ENCODE measurements around the gene TRIM54.

TRIM54 gene

GRCh38 chr2:27303093-27304025, 21.1 kb downstream of the TRIM54 start:
- peak overlapping the region; percentile 46 for H3K27ac ChIP-seq
- TF ChIP-seq CTCF (IDR thresholded peaks at IDR 0.05), result peak; percentile 95
- no peak for TF ChIP-seq ZFX (IDR thresholded peaks at IDR 0.05; ENCODE audit: borderline replicate concordance)

DNA sequence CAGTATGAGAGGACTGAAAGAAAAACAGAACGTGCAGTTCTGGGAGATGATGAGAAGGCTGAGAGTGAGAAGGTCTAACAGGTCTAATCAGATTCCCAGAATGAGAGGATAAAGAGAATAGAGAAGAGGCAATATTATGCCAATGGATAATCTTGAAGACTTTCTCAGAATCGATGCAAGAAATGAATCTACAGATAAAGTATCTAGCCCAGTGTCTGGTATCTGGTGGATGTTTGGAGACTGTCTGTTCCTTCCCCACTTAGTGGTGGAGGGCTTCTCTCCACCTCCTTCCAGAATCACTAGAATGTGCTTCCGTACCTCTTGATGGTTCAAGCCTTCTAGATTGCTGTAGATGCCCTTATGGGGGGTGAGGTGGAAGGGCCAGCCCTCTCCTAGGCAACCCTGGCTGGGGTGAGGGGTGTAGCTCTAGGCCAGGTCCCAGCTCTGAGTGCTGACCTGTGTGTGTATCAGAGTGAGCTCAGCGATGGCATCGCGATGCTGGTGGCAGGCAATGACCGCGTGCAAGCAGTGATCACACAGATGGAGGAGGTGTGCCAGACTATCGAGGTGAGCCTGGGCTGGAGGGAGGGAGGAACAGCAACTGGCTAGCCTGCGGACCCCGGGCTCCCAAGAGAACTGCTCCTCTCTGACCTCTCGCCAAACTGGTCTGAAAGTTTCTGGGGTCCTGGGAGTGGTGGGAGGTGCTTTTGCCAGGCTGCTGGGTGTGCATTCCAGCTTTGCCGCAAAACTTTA, 22.4 kb downstream of the TRIM54 start:
- no peak overlapping the region for H3K27ac ChIP-seq
- TF ChIP-seq ZFX (IDR thresholded peaks at IDR 0.05; ENCODE audit: borderline replicate concordance), result no peak
- no peak for TF ChIP-seq CTCF (IDR thresholded peaks at IDR 0.05)

- TF ChIP-seq CTCF (IDR thresholded peaks at IDR 0.05), result no peak
- no peak for TF ChIP-seq ZFX (IDR thresholded peaks at IDR 0.05; ENCODE audit: borderline replicate concordance)
- H3K27ac ChIP-seq, result no peak overlapping the region
Measured at GRCh38 chr2:27305516-27305915, 23.3 kb downstream of the TRIM54 start.

GRCh38 chr2:27306136-27306535, 23.9 kb downstream of the TRIM54 start:
- no peak overlapping the region for H3K27ac ChIP-seq
- no peak for TF ChIP-seq CTCF (IDR thresholded peaks at IDR 0.05)
- no peak for TF ChIP-seq ZFX (IDR thresholded peaks at IDR 0.05; ENCODE audit: borderline replicate concordance)

DNA sequence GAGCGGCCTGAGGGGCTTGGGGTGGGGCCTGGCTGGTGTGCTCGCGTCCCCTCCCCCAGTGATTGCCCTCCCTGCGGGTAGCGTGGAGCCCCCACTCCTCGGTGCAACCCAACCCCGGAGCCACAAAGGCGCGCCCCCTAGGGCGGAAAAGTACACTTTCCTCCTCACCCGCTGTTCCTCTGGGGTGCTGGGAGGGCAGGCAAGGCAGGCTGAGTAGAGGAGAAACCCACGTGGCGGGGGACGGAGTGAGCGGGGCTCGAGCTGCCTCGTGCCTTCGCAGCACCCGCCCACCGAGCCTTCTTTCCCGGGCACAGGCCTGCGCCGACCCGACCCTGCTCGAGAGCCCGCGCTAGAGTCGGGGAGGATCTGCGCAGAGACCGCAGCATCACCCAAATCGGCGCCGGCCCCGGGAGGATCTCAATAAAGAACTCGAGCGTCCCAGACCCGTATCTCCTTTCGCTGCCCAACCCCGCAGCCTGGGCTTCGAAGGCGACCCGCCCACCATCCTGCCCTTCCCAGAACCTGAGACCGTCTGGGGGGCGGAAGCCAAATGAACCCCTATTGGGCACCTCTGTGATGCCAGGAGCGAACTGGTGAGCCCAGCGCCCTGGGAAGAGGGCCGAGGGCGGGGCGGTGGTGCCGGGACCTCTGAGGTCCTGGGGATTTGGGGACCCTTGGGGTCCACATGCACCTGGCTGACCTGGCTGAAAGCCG, 24.5 kb downstream of the TRIM54 start:
- TF ChIP-seq ZFX (IDR thresholded peaks at IDR 0.05; ENCODE audit: borderline replicate concordance) (no peak), CTCF (IDR thresholded peaks at IDR 0.05) (no peak)
- no peak overlapping the region for H3K27ac ChIP-seq

DNA sequence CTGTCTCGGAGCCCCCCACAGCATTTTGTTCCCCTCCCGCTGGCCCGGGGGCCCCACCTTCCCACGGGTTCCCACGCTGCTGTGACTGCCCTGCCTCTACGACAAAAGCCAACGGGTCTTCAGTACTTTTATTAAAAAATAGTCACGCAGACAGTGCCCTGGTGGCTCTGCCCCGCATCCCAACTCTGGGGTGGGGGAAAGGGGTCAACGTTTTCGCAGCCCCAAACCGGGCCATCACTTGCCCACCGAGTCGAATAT, 25.0 kb downstream of the TRIM54 start:
- H3K27ac ChIP-seq, result no peak overlapping the region
- TF ChIP-seq CTCF (IDR thresholded peaks at IDR 0.05), result no peak
- TF ChIP-seq ZFX (IDR thresholded peaks at IDR 0.05; ENCODE audit: borderline replicate concordance), result no peak

Measured in 22Rv1 (cell line).